HG03558 (cell line): ENCODE results near the gene IFIT1B.
A peak's percentile ranks its signal among the peaks of the same experiment; 100 is the strongest.
"Not testable (repeated sequence)": the region's sequence is repeated elsewhere in the genome, so short reads cannot be mapped to it uniquely, and the experiment has no call there.

Experiments used
- ATAC-seq: cut with Tn5 transposase; IDR thresholded peaks from one replicate; pipeline ENCODE4 v1.9.1; 2021; ENCODE audit warnings: moderate number of reproducible peaks; ENCODE audit not compliant: unreplicated experiment; ENCODE audit errors: extremely low read depth

The IFIT1B gene

DNA sequence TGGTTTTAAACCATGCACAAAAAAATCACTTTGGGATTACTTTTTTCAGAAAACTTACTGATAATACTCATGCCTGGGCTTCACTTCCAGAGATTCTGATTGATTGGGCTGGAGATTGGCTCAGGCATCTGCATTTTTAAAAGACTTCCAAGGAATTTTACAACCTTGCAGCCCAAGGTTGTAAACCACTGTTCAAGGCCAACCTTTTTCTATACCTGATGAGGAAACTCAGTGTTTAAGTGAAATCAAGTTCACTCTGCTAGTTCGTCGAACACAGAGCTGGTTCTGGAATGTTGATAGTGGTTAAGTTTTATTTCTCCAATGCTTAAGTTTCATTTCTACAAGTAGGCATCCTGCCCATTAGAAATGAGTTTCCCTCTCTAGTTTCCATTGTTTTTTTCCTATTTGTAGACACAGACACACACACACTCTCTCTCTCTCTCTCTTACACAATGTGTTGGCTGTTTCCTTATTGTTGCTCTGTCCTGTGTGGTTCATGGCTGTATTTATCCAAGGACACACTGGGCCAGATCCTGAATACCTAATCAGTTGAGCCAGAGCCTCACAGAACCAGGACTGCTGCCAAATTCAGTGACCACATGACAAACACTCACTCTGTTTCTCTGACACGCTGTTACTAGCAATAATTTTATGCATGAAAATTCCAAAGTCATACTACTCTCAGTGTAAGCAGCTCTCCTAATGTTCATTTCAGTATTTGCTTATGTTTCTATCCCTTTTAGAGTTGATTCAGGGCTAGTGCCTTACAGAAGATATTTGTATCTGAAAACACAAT lies 3.7 kb upstream of the IFIT1B start:
- no peak for ATAC-seq

DNA sequence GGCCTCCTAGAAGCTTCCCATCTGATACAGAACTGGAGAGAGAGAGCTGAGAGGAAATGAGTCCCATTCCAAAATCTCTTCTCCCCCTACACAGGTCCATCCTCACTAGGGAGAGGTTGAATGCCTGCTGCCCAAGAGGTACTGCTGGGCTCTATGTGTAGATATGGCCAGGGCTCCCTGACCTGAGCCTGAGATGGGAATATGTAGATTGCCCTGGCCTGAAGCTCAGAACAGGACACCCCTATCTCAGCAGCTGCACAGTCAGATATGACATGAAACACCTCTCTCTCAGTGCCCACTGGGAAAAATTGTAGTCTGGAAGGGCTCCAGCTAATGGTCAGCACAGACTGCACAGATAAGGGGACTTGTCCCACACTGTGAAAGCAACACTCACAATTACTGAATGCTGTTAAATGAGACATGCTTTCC lies 3.1 kb upstream of the IFIT1B start:
- no peak for ATAC-seq

DNA sequence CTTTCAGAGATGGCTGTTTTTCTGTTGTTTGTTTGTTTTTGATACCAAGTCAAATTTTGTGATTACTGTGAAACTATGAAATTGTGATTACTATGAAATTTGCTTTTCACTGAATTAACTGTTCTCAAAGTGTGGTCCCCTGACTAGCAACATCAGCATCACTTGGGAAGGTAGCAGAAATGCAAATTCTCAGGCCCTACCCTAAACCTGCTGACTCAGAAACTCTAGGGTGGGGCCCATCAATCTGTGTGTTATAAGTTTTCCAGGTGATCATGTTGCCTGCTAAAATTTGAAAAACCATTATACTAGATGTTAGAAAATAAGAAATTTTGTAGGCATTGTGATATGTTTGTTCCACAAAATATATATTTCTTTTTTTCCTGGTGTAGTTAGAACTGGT lies 1.2 kb downstream of the IFIT1B start:
- ATAC-seq: no peak

- ATAC-seq: no peak
Measured at GRCh38 chr10:89382757-89383156, 4.9 kb downstream of the IFIT1B start.

DNA sequence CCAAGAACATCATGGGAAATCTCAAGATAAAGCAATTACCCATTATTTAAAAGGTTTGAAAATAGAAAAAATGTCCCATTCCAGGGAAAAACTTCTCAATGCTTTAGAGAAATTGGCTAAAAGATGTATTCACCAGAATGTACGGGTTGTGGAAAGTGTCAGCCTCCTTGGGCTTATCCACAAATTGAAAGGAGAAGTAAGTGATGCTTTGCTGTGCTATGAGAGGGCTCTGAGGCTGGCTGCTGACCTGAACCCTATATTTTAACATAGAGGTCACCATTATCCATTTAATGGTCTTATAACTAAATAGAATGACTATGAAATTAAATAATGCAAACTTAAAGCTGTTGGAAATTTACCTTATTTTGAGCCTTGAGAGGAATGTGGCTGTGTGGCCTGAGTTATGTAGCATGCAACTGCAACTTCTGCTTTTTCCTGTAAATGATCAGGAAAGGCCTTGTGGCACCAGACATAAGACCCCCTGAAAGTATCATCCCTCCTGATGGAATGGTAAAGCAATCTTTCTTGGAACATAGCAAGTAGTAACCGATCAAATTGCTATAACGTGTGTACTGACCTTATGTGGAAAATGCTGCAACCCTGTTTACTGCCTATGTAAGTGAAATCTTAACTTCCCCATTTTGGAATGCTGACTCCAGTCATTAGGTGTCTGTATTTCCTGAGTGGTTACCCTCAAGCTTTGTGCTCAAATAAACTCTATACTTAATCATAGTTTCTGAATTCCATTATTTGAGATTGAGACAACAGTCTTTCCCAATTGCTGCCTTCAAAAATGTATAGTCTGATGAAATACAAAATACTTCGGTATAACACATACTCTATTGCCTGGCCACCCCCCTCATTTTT lies 6.9 kb downstream of the IFIT1B start:
- ATAC-seq: no peak

GRCh38 chr10:89388806-89389205 lies 10.9 kb downstream of the IFIT1B start:
- no peak for ATAC-seq

- ATAC-seq: no peak
Measured at GRCh38 chr10:89389254-89389653, 11.4 kb downstream of the IFIT1B start.

- ATAC-seq: no peak
Measured at GRCh38 chr10:89390476-89391225, 12.8 kb downstream of the IFIT1B start.

- not testable (repeated sequence) for ATAC-seq
Measured at GRCh38 chr10:89391226-89391576, 13.3 kb downstream of the IFIT1B start.

DNA sequence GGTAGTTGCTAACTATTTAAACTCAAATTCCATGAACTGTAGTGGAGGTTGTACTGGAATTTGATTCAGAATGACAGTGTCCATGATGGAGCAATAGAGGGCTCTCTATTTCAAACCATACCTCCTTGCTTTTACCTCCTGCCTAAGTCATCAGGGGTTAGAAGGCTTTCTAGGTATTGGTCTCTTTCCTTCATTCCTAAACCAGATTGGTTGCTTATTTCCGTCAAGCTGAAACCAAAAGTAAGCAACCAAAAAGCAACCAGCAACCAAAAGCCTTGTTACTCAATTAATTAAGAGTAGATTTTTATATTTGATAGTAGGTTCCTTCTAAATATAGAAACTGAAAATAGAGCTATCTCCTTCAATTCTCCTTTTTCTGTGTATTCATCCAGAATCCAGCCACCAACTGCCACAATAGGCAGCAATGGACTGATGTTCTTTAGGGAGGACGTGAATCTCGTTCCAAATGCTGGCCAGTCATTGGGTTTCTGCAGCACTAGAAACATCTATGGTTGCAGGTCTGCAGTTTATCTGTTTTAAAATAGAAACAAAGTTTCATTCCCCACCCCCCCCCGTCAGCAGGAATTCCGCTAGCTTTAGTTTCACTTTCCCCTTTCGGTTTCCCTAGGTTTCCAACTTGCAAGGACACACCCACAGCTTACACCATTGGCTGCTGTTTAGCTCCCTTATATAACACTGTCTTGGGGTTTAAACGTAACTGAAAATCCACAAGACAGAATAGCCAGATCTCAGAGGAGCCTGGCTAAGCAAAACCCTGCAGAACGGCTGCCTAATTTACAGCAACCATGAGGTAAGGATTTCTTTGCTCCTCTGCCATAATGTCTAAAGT lies 14.3 kb downstream of the IFIT1B start, which contains the start of gene IFIT1:
Gene IFIT1, plus strand, starts transcription at position 717 of the 850 bp plus-strand sequence. Its CDS starts 90 bp downstream, at position 807.
- ATAC-seq: peak; percentile 59

- ATAC-seq: no peak
Measured at GRCh38 chr10:89392974-89393373, 15.1 kb downstream of the IFIT1B start.

- ATAC-seq: no peak
Measured at GRCh38 chr10:89393898-89394297, 16.0 kb downstream of the IFIT1B start.

DNA sequence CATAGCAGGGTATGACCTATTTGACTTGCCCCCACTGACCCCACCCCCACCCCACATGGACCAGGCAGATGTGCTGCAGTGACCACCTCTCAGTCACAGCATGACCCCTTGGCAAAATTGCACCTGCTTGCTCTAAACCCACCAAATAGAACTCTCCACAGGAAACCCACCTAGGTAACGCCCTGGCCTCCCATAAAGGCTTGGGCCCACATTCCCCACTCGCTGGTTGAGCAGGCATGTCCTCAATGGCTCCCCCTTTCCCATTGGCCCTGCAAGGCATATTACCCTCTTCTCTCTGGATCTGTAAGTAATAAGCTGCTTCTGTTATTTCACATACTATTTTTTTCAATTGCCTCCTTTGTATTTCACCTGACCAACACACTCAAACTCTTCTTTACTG lies 17.3 kb downstream of the IFIT1B start:
- no peak for ATAC-seq

- ATAC-seq: no peak
Measured at GRCh38 chr10:89398003-89398749, 20.3 kb downstream of the IFIT1B start.

GRCh38 chr10:89399956-89400355 lies 22.1 kb downstream of the IFIT1B start:
- no peak for ATAC-seq

DNA sequence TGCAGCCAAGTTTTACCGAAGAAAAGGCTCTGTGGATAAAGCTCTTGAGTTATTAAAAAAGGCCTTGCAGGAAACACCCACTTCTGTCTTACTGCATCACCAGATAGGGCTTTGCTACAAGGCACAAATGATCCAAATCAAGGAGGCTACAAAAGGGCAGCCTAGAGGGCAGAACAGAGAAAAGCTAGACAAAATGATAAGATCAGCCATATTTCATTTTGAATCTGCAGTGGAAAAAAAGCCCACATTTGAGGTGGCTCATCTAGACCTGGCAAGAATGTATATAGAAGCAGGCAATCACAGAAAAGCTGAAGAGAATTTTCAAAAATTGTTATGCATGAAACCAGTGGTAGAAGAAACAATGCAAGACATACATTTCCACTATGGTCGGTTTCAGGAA lies 25.2 kb downstream of the IFIT1B start:
- ATAC-seq: no peak

- ATAC-seq: no peak
Measured at GRCh38 chr10:89404104-89405047, 26.5 kb downstream of the IFIT1B start.

DNA sequence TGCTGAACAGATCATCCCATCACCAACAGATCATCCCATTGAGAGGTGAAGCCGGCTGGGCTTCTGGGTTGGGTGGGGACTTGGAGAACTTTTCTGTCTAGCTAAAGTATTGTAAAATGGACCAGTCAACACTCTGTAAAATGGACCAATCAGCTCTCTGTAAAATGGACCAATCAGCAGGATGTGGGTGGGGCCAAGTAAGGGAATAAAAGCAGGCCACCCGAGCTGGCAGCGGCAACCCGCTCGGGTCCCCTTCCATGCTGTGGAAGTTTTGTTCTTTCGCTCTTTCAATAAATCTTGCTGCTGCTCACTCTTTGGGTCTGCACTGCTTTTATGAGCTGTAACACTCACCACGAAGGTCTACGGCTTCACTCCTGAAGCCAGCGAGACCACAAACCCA lies 28.3 kb downstream of the IFIT1B start:
- ATAC-seq: not testable (repeated sequence)
